ELR (cell line): Measurements from ENCODE around the gene BCL2.

Source experiments
- DNase-seq: peaks from one replicate; pipeline ENCODE4 v3.0.0-alpha.2; 2015; ENCODE audit warnings: low read depth

Gene BCL2

GRCh38 chr18:63106727-63107126 is 212.8 kb downstream of the BCL2 start:
- no peak for DNase-seq

GRCh38 chr18:63105636-63106316 is 213.8 kb downstream of the BCL2 start:
- DNase-seq, result no peak

DNA sequence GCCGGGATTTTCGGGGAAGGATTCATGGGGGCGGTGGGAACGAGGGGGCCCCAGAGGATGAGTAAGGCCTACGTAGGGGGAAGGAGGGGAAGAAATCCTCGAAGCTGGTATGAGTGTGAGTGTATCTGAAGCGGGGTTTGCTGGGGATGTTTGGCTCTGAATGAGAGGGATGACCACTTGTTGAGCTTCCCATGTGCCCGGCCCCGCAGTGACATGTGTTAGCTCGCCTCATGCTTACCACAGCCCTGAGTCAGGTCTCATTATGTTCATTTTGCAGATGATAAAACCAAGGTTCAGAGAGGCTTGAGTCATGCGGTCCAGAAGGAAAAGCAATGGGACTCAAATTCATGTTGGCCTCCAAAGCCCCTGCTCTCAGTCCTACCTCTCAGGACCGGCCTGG is 214.7 kb downstream of the BCL2 start:
- no peak for DNase-seq

- no peak for DNase-seq
Measured at GRCh38 chr18:63102941-63103744, 216.4 kb downstream of the BCL2 start.

DNA sequence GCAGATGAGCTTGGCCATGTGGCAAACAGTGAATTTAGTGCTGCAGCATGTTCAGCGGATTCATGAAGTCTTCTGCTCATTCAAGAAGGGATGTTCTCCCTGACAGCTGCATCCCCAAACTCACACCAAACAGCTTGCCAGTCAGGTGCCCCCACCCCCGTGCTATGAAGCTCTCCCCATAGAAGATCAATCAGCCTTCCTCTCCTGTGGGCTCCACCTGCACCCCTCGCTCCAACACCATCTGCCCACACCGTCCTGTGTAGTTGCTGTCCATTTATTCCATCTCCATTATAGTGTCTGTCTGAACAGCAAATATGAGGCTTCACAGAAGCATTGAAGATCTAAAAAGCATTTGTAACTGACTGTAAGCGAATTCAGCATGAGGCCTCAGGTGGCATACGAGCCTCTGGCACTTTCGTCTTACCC is 218.9 kb downstream of the BCL2 start:
- DNase-seq, result no peak

DNA sequence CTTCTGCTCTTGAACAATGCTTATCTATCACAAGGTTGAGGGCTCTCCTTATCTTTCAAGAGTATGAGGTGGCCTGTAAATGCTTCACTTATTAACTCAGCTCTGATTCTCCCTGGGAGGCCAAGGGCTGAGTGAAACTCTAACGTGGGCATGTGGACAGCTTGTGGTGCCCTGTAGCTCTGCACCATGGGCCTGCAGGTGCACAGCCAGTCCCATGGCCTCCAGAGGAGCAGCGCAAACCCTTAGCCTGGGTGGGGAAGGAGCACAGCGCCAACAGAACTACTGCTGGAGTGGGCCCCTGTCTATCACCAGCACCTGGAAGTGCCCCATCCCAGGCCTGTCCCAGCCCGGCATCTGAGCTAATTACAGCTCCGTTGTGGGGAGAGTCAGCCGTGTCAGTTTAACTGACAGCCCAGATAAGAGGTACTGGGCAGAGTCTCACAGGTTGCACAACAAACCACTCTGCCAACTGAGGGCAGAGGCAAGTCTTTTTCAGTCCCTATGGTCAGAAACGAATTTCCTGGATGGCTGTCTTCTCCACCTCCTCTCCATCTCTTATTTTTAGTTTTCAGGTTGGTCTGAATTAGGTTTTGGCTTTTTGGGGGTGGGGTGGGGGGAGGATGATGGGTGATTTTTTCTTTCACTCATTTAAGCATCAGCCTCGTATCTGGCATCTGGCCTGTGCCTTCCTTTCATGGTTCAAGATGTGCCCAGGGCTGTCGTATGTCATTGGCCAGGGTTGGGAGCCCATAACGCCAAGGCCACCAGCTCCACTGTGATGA is 219.5 kb downstream of the BCL2 start:
- DNase-seq, result no peak

- DNase-seq, result no peak
Measured at GRCh38 chr18:63099091-63099840, 220.3 kb downstream of the BCL2 start.

DNA sequence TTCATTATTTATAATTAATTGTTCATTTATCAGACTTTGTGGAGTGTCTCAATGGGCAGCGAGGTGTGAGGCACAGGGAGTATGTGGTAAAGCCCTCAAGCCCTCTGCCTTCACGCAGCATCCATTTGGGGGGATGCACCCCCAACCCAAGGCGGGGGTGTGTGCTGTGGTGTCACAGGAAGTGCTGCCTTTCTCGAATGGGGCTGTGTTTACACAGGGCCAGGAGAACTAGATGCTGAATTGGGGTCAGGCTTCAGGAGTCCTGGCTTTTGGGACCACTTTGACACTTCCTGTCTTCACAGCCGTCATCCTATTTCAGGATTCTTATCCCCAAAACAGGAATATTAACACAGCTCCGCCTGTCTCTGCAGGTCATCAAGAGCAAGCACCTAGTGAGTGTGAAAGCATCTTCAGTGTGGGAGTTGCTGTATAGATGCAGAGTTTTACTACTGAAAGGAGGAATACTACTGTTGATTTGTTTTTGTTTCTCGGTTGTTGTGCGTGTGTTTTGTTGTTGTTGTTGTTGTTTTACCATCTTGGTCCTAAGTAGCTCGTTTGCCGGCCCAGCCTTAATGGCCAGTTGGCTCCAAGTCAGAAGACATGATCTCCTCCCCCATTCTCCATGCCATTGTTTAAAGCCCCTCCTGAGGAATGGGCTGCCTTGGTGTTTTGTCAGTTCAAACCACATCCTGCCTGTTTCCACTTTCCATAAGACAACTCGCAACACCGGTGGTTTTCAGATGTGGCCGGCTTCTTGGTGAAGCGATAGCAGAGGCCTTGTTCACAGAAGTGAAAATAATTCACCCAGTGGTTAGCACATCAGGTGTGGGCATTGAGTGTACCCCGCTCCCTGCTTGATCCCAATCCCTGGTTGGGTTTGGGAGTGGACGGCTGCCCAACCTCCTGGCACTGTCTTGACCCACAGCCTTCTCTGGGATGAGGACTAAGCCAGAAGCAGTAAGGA is 221.3 kb downstream of the BCL2 start:
- DNase-seq, result no peak

GRCh38 chr18:63097178-63097577 is 222.4 kb downstream of the BCL2 start:
- no peak for DNase-seq

- no peak for DNase-seq
Measured at GRCh38 chr18:63096327-63096874, 223.2 kb downstream of the BCL2 start.

DNA sequence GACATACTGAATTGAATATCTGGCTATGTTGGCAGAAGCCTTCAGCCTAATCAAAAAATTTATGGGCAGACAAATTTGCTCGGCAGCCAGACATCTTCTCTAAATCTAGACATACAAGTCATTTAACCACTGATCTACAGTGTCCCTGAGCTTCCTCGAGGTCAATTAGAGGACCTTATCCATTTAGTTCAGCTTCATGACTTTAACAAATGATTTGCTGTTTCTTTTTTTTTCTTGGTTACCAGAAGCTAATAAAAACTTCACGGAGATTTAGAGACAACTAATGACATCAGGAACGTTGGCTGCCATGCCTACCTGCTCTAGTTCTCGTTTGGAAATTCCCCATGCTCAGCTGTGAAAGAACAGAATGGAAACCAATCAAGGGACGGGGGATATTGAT is 223.8 kb downstream of the BCL2 start:
- DNase-seq, result no peak

DNA sequence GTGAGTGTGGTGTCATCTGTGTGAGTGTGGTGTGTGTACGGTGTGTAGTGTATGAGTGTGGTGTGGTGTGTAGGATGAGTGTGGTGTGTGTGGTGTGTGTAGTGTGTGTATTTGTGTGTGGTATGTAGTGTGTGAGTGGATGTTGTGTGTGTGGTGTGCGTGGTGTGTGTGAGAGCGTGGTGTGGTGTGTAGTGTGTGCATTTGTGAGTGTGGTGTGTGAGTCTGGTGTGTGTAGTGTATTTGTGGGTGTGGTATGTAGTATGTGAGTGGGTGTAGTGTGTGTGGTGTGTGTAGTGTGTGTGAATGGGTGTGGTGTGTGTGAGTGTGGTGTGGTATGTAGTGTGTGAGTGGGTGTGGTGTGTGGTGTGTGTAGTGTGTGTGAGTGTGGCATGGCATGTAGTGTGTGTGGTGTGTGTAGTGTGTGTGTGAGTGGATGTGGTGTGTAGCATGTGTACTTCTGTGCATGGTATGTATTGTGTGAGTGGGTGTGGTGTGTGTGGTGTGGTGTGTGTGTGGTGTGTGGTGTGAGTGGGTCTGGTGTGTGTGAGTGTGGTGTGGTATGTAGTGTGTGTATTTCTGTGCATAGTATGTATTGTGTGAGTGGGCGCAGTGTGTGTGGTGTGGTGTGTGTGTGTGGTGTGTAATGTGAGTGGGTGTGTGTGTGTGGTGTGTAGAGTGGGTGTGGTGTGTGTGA is 227.8 kb downstream of the BCL2 start:
- no peak for DNase-seq

- DNase-seq, result no peak
Measured at GRCh38 chr18:63090334-63090733, 229.2 kb downstream of the BCL2 start.

GRCh38 chr18:63089041-63089440 is 230.5 kb downstream of the BCL2 start:
- DNase-seq, result no peak

DNA sequence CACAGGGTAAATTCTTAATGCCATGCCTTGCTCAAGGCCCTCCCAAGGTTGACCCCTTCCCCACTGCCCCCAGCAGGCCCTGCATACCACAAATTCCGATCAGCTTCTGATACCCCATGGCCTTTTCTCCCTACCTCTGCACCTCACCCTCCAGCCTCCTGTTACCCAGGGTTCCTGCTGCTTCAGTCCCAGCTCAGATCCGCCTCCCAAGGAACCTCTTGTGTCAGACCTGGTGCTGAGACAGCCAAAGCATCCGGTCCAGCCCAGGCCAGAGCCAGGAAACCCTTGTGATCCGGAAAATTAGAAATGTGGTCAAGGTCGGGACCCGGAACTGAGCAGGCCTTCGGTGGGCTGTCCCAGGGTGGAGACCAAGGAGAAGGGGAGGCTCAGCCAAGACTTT is 231.3 kb downstream of the BCL2 start:
- no peak for DNase-seq

DNA sequence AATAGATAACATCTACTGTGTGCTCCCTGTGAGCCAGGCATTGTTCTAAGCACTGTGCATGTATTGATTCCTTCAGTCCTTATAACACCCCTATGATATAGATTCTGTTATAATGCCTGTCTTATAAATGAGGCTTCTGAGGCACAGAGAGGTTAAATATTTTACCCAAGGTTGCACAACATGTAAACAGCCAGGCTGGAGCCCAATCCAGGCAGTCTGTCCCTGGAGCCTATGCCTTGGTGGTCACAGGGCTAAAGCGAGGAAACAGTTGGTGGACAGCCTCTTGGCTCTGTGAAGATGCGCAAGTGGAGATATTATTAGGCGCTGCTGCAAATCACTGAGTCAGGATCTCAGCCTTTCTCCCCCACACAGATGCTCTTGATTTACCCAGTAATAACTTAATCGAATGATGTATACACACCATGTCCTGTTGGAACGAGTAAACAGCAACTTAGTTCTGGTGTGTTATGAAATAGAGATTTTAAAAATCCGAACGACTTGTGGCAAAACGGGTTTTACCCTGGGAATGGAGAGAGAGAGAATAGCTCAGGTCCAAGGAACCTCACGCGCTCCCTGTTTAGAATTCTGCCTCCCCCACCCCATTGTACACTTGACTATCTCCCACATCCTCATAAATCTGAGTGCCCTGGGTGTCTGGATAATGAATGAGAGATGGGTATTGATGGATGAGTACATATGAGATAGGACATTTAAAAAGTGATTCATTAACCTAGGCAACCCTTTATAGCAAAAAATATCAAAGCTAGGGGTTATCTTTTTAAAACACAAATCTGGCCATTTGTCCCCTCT is 231.9 kb downstream of the BCL2 start:
- no peak for DNase-seq

DNA sequence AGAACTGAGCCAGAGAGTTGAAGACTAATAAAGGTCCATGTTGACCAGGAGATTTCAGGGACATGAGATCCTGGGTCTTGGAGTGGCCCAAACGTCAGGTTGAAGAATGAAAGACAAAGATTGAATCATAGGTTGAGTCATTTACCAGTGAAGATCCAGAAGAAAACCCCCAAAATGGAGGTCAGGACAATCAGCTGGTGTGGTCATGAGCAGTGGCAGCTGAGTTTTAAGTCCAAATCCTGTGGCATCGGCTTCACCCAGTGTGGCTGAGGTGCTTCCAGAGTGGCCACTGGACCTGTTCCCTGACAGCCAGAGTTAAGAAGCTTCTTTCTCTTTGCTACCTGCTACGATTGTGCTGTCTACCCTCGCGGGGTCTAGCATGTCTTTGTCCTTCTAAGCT is 234.0 kb downstream of the BCL2 start:
- no peak for DNase-seq

DNA sequence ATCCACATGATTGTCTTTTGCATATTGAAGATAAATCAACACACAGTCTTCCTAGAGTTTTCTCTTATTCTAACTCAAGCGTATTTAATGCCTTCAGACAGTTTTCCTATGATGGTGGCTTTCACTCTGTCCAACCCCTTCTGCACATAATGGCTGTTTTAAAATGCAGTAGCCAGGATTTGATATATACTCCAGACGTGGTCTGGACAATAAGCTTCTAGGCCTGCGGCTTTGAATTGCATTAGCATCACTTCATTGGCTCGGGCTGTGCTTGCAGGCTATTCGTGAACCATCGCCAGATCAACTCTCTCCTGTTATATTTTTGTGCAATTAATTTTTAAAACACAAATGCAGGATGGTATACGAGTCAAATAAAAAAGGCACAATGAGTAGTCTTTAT is 235.3 kb downstream of the BCL2 start:
- DNase-seq, result no peak

GRCh38 chr18:63083555-63083954 is 236.0 kb downstream of the BCL2 start:
- DNase-seq, result no peak
